PFSK-1 (cell line): ENCODE measurements around the gene CDH2.

ENCODE experiments used
- FOXP2 ChIP-seq: optimal IDR thresholded peaks from 2 replicates; pipeline ENCODE3; 2011; ENCODE audit warnings: borderline replicate concordance, control low read depth, inconsistent platforms; ENCODE audit not compliant: insufficient read depth; ENCODE audit errors: extremely low read length, extremely low read depth
- POLR2AphosphoS5 ChIP-seq: IDR thresholded peaks from 2 replicates; pipeline ENCODE4 v1.6.1; 2012; ENCODE audit warnings: low read depth, mild to moderate bottlenecking, control low read depth, low read length, moderate library complexity
- REST ChIP-seq, 2 experiments: IDR thresholded peaks; 2 replicates each; pipeline versions ENCODE4 v1.6.1 to v1.8.0; 2011 to 2012; ENCODE audit warnings: low read depth in 2 of 2, low read length in 2 of 2, control low read depth in 1 of 2, inconsistent platforms in 1 of 2, mild to moderate bottlenecking in 1 of 2, moderate library complexity in 1 of 2; ENCODE audit not compliant: insufficient read depth in 1 of 2
- SIN3A ChIP-seq: IDR thresholded peaks from 2 replicates; pipeline ENCODE4 v1.6.1; 2012; ENCODE audit warnings: mild to moderate bottlenecking, low read length, moderate library complexity, borderline replicate concordance; ENCODE audit not compliant: insufficient read depth
- TAF1 ChIP-seq: IDR thresholded peaks from 2 replicates; pipeline ENCODE4 v1.6.1; 2012; ENCODE audit warnings: low read length, control low read depth, borderline replicate concordance; ENCODE audit not compliant: insufficient read depth

CDH2 gene

GRCh38 chr18:27995770-27996502 lies 181.0 kb downstream of the CDH2 start:
- TF ChIP-seq POLR2AphosphoS5 (no peak), REST (IDR thresholded peaks at IDR 0.05; ENCODE audit: insufficient read depth in 1 of 2, low read depth in 2 of 2, low read length in 2 of 2) (no peak), FOXP2 (no peak), SIN3A (no peak), TAF1 (no peak)

- no peak for TF ChIP-seq FOXP2
- no peak for TF ChIP-seq REST (IDR thresholded peaks at IDR 0.05; ENCODE audit: insufficient read depth in 1 of 2, low read depth in 2 of 2, low read length in 2 of 2)
- no peak for TF ChIP-seq POLR2AphosphoS5
- no peak for TF ChIP-seq TAF1
- no peak for TF ChIP-seq SIN3A
Observed at GRCh38 chr18:27994571-27994970, 182.4 kb downstream of the CDH2 start.

GRCh38 chr18:27991391-27991790 lies 185.5 kb downstream of the CDH2 start:
- TF ChIP-seq POLR2AphosphoS5 = no peak
- no peak for TF ChIP-seq FOXP2
- TF ChIP-seq TAF1 = no peak
- TF ChIP-seq SIN3A = no peak
- no peak for TF ChIP-seq REST (IDR thresholded peaks at IDR 0.05; ENCODE audit: insufficient read depth in 1 of 2, low read depth in 2 of 2, low read length in 2 of 2)

- TF ChIP-seq POLR2AphosphoS5 (no peak), SIN3A (no peak), REST (IDR thresholded peaks at IDR 0.05; ENCODE audit: insufficient read depth in 1 of 2, low read depth in 2 of 2, low read length in 2 of 2) (no peak), FOXP2 (no peak), TAF1 (no peak)
Observed at GRCh38 chr18:27985832-27986231, 191.1 kb downstream of the CDH2 start.
